ENCODE data around the gene ZWILCH. TPM values are rescaled to one million over a fixed set of nuclear protein-coding genes. Genes with fewer than 3 reads are reported as not detected.

ZWILCH gene
- total and polyA plus RNA-seq, 2 donors (not counting 3 experiments of a cell fraction or from before 2014, with no cell fraction given), result 9.3 to 28.8 TPM

DNA sequence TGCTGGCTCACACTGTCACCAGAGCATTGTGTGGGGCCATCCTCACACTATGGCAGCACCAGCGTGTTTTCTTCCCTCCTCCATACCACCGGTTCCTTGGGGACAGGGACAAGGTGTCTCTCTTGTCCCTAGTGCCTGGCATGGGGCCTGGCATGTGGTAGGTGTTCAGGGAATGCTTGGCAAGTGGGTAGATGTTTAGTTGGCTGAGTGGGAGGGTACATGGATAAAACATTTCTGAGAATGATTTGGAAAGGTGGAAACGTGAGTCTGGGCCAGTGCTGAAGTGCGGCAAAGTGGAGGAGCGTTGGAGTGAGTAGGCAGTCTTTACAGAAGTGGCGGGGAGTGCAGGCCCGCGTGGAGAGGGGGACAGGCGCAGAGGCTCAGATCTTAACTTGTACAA, 22.6 kb upstream of the ZWILCH start:
- DNase-seq (ENCODE audit: low read depth, low spot score) (no peak), FAIRE-seq (no peak)
- Histone ChIP-seq H4K20me1 (replicated peaks; ENCODE audit: control insufficient read depth, extremely low read depth, insufficient read depth, low read length) (no peaks in the 10 kb centered on the region), H2AFZ (ENCODE audit: low read depth, low read length) (no peak overlapping the region), H3K9me1 (replicated peaks; ENCODE audit: control insufficient read depth, extremely low read depth, insufficient read depth, low read length) (no peaks in the 10 kb centered on the region), H3K79me2 (ENCODE audit: control insufficient read depth, insufficient read depth, low read length) (no peaks in the 10 kb centered on the region), H3K27me3 (ENCODE audit: control insufficient read depth in 2 of 2, insufficient read depth in 2 of 2, low read length in 2 of 2) (no peaks in the 10 kb centered on the region), H3K4me2 (ENCODE audit: insufficient read depth, low read length) (no peak overlapping the region), H3K9me3 (replicated peaks; ENCODE audit: control insufficient read depth, insufficient read depth, low read length) (no peaks in the 10 kb centered on the region), H3K36me3 (ENCODE audit: control insufficient read depth in 2 of 2, extremely low read depth in 1 of 2, insufficient read depth in 2 of 2, low read length in 2 of 2) (peaks cover 0 to 11% of the 10 kb centered on the region in 2 experiments), H3K4me3 (replicated peaks in 1 of 3; ENCODE audit: insufficient read depth in 1 of 3, low read depth in 1 of 3, low read length in 3 of 3) (no peak overlapping the region), H3K4me1 (ENCODE audit: control insufficient read depth, extremely low read depth, insufficient read depth, low read length) (no peaks in the 10 kb centered on the region), H3K9ac (replicated peaks; ENCODE audit: extremely low read depth, insufficient read depth, low read length) (no peak overlapping the region), H3K27ac (ENCODE audit: insufficient read depth, low read depth, low read length) (no peak overlapping the region)
- POLR2A ChIA-PET, result no interaction called here
- BruUV-seq (replicated peaks), result no TSS peak
- CTCF ChIA-PET, result no interaction called here
- TF ChIP-seq POLR2A (IDR thresholded peaks at IDR 0.05; ENCODE audit: low read depth, low read length), result no peak
- no peak for TF ChIP-seq MAX (IDR thresholded peaks at IDR 0.05; ENCODE audit: insufficient read depth, insufficient read length)
- TF ChIP-seq GATA2 (IDR thresholded peaks at IDR 0.05; ENCODE audit: insufficient read depth, insufficient read length, low read depth, low read length), result no peak
- TF ChIP-seq, protein P1, sequence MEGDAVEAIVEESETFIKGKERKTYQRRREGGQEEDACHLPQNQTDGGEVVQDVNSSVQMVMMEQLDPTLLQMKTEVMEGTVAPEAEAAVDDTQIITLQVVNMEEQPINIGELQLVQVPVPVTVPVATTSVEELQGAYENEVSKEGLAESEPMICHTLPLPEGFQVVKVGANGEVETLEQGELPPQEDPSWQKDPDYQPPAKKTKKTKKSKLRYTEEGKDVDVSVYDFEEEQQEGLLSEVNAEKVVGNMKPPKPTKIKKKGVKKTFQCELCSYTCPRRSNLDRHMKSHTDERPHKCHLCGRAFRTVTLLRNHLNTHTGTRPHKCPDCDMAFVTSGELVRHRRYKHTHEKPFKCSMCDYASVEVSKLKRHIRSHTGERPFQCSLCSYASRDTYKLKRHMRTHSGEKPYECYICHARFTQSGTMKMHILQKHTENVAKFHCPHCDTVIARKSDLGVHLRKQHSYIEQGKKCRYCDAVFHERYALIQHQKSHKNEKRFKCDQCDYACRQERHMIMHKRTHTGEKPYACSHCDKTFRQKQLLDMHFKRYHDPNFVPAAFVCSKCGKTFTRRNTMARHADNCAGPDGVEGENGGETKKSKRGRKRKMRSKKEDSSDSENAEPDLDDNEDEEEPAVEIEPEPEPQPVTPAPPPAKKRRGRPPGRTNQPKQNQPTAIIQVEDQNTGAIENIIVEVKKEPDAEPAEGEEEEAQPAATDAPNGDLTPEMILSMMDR (IDR thresholded peaks at IDR 0.05; ENCODE audit: extremely low read depth in 1 of 2, insufficient read depth in 1 of 2, low read depth in 1 of 2, low read length in 2 of 2), result no peak
- no peak for TF ChIP-seq POLR2AphosphoS5 (IDR thresholded peaks at IDR 0.05; ENCODE audit: insufficient read depth, low read depth, low read length)
- TF ChIP-seq MYC (IDR thresholded peaks at IDR 0.05; ENCODE audit: low read depth, low read length), result no peak
- TF ChIP-seq EZH2 (IDR thresholded peaks at IDR 0.05; ENCODE audit: borderline replicate concordance, low read depth, low read length, severe bottlenecking), result no peak
- dilution Hi-C loops (cut with MboI; ENCODE audit: extremely low pct_ligation_motif_present, low sequenced_read_pairs), result no loop called here
- intact Hi-C loops (cut with micrococcal nuclease), result no loop called here

Measured in endothelial cell of umbilical vein (primary cell).